IMR-90 (cell line): ENCODE results near the gene LRFN4. TPM values are rescaled to one million over a fixed set of nuclear protein-coding genes. Genes with fewer than 3 reads are reported as not detected.

ENCODE experiments used
- ATAC-seq: fragments of 200-7000 bp; cut with Tn5 transposase; 2 replicates; pipeline ENCODE4 v1.9.1; 2020; ENCODE audit warnings: low read depth, mild to moderate bottlenecking, moderate library complexity
- BruUV-seq: library from RNA; stranded (reverse); fragments of 400-500 nt; replicated peaks from 2 replicates; lab custom pipeline; 2021; lab: Mats Ljungman, UMichigan
- CTCF ChIA-PET: fragments of 300-600 bp; formaldehyde crosslinking; extraction: SDS; loops from one replicate; lab custom pipeline; 2021; ENCODE audit warnings: antibody characterized with exemption; lab: Yijun Ruan, JAX
- POLR2A ChIA-PET: fragments of 300-600 bp; sonication (Branson Sonifier 250); formaldehyde crosslinking; loops from one replicate; lab custom pipeline; 2022; ENCODE audit warnings: antibody characterized with exemption; ENCODE audit not compliant: unreplicated experiment; lab: Charles Lee
- DNase-seq: peaks from one replicate; pipeline ENCODE4 v3.0.0; 2013
- H2AFZ ChIP-seq: replicated peaks from 2 replicates; pipeline ENCODE3; 2013; ENCODE audit warnings: low read length, mild to moderate bottlenecking; ENCODE audit not compliant: poor library complexity
- H2AK5ac ChIP-seq: 2 replicates; pipeline ENCODE4 v1.6.1; 2013; ENCODE audit warnings: low read depth, low read length, inconsistent platforms
- H2AK9ac ChIP-seq: replicated peaks from 2 replicates; pipeline ENCODE3; 2013; ENCODE audit warnings: mild to moderate bottlenecking, low read depth, low read length, moderate library complexity; ENCODE audit not compliant: poor library complexity
- H2BK120ac ChIP-seq: 2 replicates; pipeline ENCODE4 v1.6.1; 2013; ENCODE audit warnings: low read depth, low read length, inconsistent platforms
- H2BK15ac ChIP-seq: 3 replicates; pipeline ENCODE4 v1.6.1; 2013; ENCODE audit warnings: low read depth, low read length, inconsistent platforms
- H2BK20ac ChIP-seq: 2 replicates; pipeline ENCODE4 v1.6.1; 2013; ENCODE audit warnings: low read depth, mild to moderate bottlenecking, inconsistent platforms, low read length, moderate library complexity
- H2BK5ac ChIP-seq: 2 replicates; pipeline ENCODE4 v1.6.1; 2013; ENCODE audit warnings: mild to moderate bottlenecking, low read depth, low read length, inconsistent platforms; ENCODE audit not compliant: poor library complexity, severe bottlenecking
- H3K14ac ChIP-seq: replicated peaks from 2 replicates; pipeline ENCODE4 v1.6.1; 2013; ENCODE audit warnings: low read depth, low read length, inconsistent platforms
- H3K18ac ChIP-seq: 2 replicates; pipeline ENCODE4 v1.6.1; 2013; ENCODE audit warnings: low read depth, low read length, control low read depth
- H3K23ac ChIP-seq: 2 replicates; pipeline ENCODE4 v1.6.1; 2013; ENCODE audit warnings: low read depth, low read length, inconsistent platforms
- H3K27ac ChIP-seq: 2 replicates; pipeline ENCODE4 v1.5.1; 2013; ENCODE audit warnings: mild to moderate bottlenecking, control low read depth, low read length; ENCODE audit not compliant: insufficient read depth
- H3K27me3 ChIP-seq: 2 replicates; pipeline ENCODE4 v1.6.1; 2013; ENCODE audit warnings: low read length; ENCODE audit not compliant: control insufficient read depth, insufficient read depth
- H3K36me3 ChIP-seq: 2 replicates; pipeline ENCODE4 v1.6.1; 2013; ENCODE audit warnings: low read length, mixed read lengths; ENCODE audit not compliant: control insufficient read depth, insufficient read depth
- H3K4ac ChIP-seq: 2 replicates; pipeline ENCODE4 v1.6.1; 2013; ENCODE audit warnings: low read depth, low read length, inconsistent platforms
- H3K4me1 ChIP-seq: 2 replicates; pipeline ENCODE4 v1.6.1; 2013; ENCODE audit warnings: low read length, mixed read lengths; ENCODE audit not compliant: control insufficient read depth, insufficient read depth
- H3K4me2 ChIP-seq: 2 replicates; pipeline ENCODE4 v1.6.1; 2013; ENCODE audit warnings: low read depth, mild to moderate bottlenecking, control low read depth, low read length, moderate library complexity
- H3K4me3 ChIP-seq: 2 replicates; pipeline ENCODE4 v1.5.1; 2013; ENCODE audit warnings: low read depth, mild to moderate bottlenecking, control low read depth, low read length, moderate library complexity; ENCODE audit not compliant: insufficient read depth
- H3K56ac ChIP-seq: 2 replicates; pipeline ENCODE4 v1.6.1; 2013; ENCODE audit warnings: low read length, inconsistent platforms; ENCODE audit not compliant: insufficient read depth; ENCODE audit errors: extremely low read depth
- H3K79me1 ChIP-seq, 2 experiments: 2 replicates each; pipeline ENCODE4 v1.6.1; 2013; ENCODE audit warnings: low read length in 2 of 2, inconsistent platforms in 1 of 2, low read depth in 1 of 2
- H3K9ac ChIP-seq: 2 replicates; pipeline ENCODE4 v1.6.1; 2013; ENCODE audit warnings: low read depth, low read length, control low read depth
- H3K9me1 ChIP-seq: 2 replicates; pipeline ENCODE4 v1.6.1; 2013; ENCODE audit warnings: low read length, inconsistent platforms; ENCODE audit not compliant: insufficient read depth
- H3K9me3 ChIP-seq: 2 replicates; pipeline ENCODE4 v1.6.1; 2013; ENCODE audit warnings: low read length; ENCODE audit not compliant: control insufficient read depth, insufficient read depth
- H4K20me1 ChIP-seq: 2 replicates; pipeline ENCODE4 v1.6.1; 2013; ENCODE audit warnings: low read length, inconsistent platforms; ENCODE audit not compliant: insufficient read depth
- H4K5ac ChIP-seq: 2 replicates; pipeline ENCODE4 v1.6.1; 2013; ENCODE audit warnings: mild to moderate bottlenecking, low read depth, low read length, control low read depth
- H4K8ac ChIP-seq, 2 experiments: 2 replicates each; pipeline ENCODE4 v1.6.1; 2013; ENCODE audit warnings: low read depth in 2 of 2, low read length in 2 of 2, control low read depth in 1 of 2, inconsistent platforms in 1 of 2
- H4K91ac ChIP-seq: 2 replicates; pipeline ENCODE4 v1.6.1; 2013; ENCODE audit warnings: low read depth, low read length, inconsistent platforms; ENCODE audit not compliant: insufficient read depth
- CHD1 ChIP-seq: IDR thresholded peaks from 2 replicates; pipeline ENCODE4 v1.6.1; 2012; ENCODE audit warnings: low read depth, low read length, improper control_type of control experiment
- ELK1 ChIP-seq: fragments of 150-350 bp; IDR thresholded peaks from 2 replicates; pipeline ENCODE4 v1.6.1; 2016; ENCODE audit warnings: low read depth, mild to moderate bottlenecking, low read length, moderate library complexity, borderline replicate concordance
- FOS ChIP-seq: fragments of 150-350 bp; IDR thresholded peaks from 2 replicates; pipeline ENCODE4 v1.6.1; 2016; ENCODE audit warnings: low read depth, low read length
- MAZ ChIP-seq: IDR thresholded peaks from 2 replicates; pipeline ENCODE4 v1.6.1; 2012; ENCODE audit warnings: low read depth, mild to moderate bottlenecking, low read length, improper control_type of control experiment, moderate library complexity, borderline replicate concordance
- NFE2L2 ChIP-seq: fragments of 150-350 bp; IDR thresholded peaks from 2 replicates; pipeline ENCODE4 v1.6.1; 2016; ENCODE audit warnings: low read depth, mild to moderate bottlenecking, low read length
- POLR2A ChIP-seq: IDR thresholded peaks from 2 replicates; pipeline ENCODE4 v1.6.1; 2012; ENCODE audit warnings: mild to moderate bottlenecking, low read depth, low read length
- RAD21 ChIP-seq: IDR thresholded peaks from 2 replicates; pipeline ENCODE4 v1.6.1; 2012; ENCODE audit warnings: low read length, improper control_type of control experiment
- SMC3 ChIP-seq: fragments of 150-350 bp; IDR thresholded peaks from 2 replicates; pipeline ENCODE4 v1.6.1; 2016; ENCODE audit warnings: low read depth, mild to moderate bottlenecking, antibody characterized with exemption, low read length, moderate library complexity
- USF2 ChIP-seq: fragments of 150-350 bp; IDR thresholded peaks from 2 replicates; pipeline ENCODE4 v1.6.1; 2017; ENCODE audit warnings: mild to moderate bottlenecking, antibody characterized with exemption, low read length, low read depth
- WGBS, 2 experiments: methylation state at CpG; one replicate each; pipeline versions ENCODE4 v1.1.5 to v1.1.7; 2013; ENCODE audit warnings: missing lambda C conversion rate in 2 of 2; ENCODE audit not compliant: insufficient read length in 1 of 2; ENCODE audit errors: extremely low coverage in 2 of 2; 5-methylcytosine and 5-hydroxymethylcytosine counted together
- dilution Hi-C: fragments of 300-500 bp; cut with HindIII; formaldehyde crosslinking; loops from one replicate; pipeline ENCODE4 v1.14.3; 2018; ENCODE audit warnings: low sequenced_read_pairs; ENCODE audit not compliant: unreplicated experiment
- in situ Hi-C: fragments of 300-500 bp; cut with MboI; formaldehyde crosslinking; loops from 3 replicates; pipeline ENCODE4 v1.14.3; 2019; ENCODE audit warnings: low sequenced_read_pairs, inconsistent platforms, mixed read lengths
- intact Hi-C: fragments of 100-400 bp; cut with micrococcal nuclease; formaldehyde crosslinking; loops from 2 replicates; pipeline ENCODE4 v1.10.0; 2022
- polyA plus RNA-seq, 3 experiments: library from polyadenylated mRNA; depleted of rRNA; stranded (reverse); fragments of >200 nt; gene quantifications; 2 replicates each; pipeline ENCODE4 v1.2.3, GENCODE V29; 2012; ENCODE audit warnings: low replicate concordance in 1 of 3
- total RNA-seq: library from RNA; depleted of rRNA; stranded (reverse); fragments of >200 nt; gene quantifications from 2 replicates; pipeline ENCODE4 v1.2.3, GENCODE V29; 2012

LRFN4 gene
- total and polyA plus RNA-seq, 2 of the 4 experiments (the other 2 are of a cell fraction), result 6.1 to 18.9 TPM

- Histone ChIP-seq H2BK20ac (no peak overlapping the region), H3K23ac (no peak overlapping the region), H2BK15ac (no peak overlapping the region), H4K8ac (no peak overlapping the region), H3K79me1 (peaks cover 0 to 8% of the 10 kb centered on the region in 2 experiments; a peak in 2 of 4 replicates), H3K4me3 (no peak overlapping the region), H3K36me3 (peaks cover 14% of the 10 kb centered on the region; the same call in 1 of the 2 replicates), H3K27ac (no peak overlapping the region), H3K9me1 (peaks cover under 1% of the 10 kb centered on the region), H3K27me3 (no peaks in the 10 kb centered on the region), H4K20me1 (no peaks in the 10 kb centered on the region), H2AK9ac (no peak overlapping the region), H3K9ac (no peak overlapping the region), H4K91ac (no peak overlapping the region), H3K4me2 (no peak overlapping the region), H3K4me1 (peaks cover 14% of the 10 kb centered on the region), H3K9me3 (no peaks in the 10 kb centered on the region), H3K56ac (no peak overlapping the region), H3K4ac (no peak overlapping the region), H3K18ac (no peak overlapping the region), H2AK5ac (no peak overlapping the region), H2BK5ac (no peak overlapping the region), H4K5ac (no peak overlapping the region), H3K14ac (no peak overlapping the region), H2AFZ (no peak overlapping the region), H2BK120ac (no peak overlapping the region)
- POLR2A ChIA-PET, result no interaction called here
- 83% methylated on average over 3 of the region's 13 CpGs; no CpG with 5 or more reads in 1 of the 2 experiments for WGBS, 2 experiments
- TF ChIP-seq POLR2A, result no peak
- TF ChIP-seq CHD1, result no peak
- TF ChIP-seq FOS, result no peak
- TF ChIP-seq USF2, result no peak
- no peak for TF ChIP-seq RAD21
- no peak for TF ChIP-seq SMC3
- TF ChIP-seq NFE2L2, result no peak
- TF ChIP-seq ELK1, result no peak
- TF ChIP-seq MAZ, result no peak
- CTCF ChIA-PET, result interaction anchor here (0.6 kb wide), 1 partner anchor 1564 kb away, joined by 3 read pairs; no protein-coding TSS in a partner anchor
- intact Hi-C loops (no loop called here), in situ Hi-C loops (no loop called here), dilution Hi-C loops (no loop called here)
- BruUV-seq, result no TSS peak
- DNase-seq, result no peak
- no peak for ATAC-seq
Observed at GRCh38 chr11:66875378-66875777, 18.5 kb downstream of the LRFN4 start.
